AG09319 (cell line): ENCODE measurements around the gene MAGEL2.

ENCODE experiments used
- DNase-seq: peaks from one replicate; pipeline ENCODE4 v3.0.0-alpha.2; 2010; ENCODE audit warnings: low read depth; ENCODE audit errors: extremely low read depth
- CTCF ChIP-seq: IDR thresholded peaks from 2 replicates; pipeline ENCODE4 v1.5.1; 2011; ENCODE audit warnings: low read depth, mild to moderate bottlenecking, inconsistent platforms, low read length, moderate library complexity

Gene MAGEL2

GRCh38 chr15:23671481-23671880 is 23.8 kb upstream of the MAGEL2 start:
- no peak for TF ChIP-seq CTCF
- no peak for DNase-seq

- no peak for TF ChIP-seq CTCF
- DNase-seq = no peak
Observed at GRCh38 chr15:23670970-23671369, 23.3 kb upstream of the MAGEL2 start.

GRCh38 chr15:23663232-23663631 is 15.6 kb upstream of the MAGEL2 start:
- DNase-seq = no peak
- TF ChIP-seq CTCF = no peak; the same call in 1 of the 2 replicates

GRCh38 chr15:23648920-23649515 is 1.4 kb upstream of the MAGEL2 start:
- no peak for DNase-seq
- TF ChIP-seq CTCF = peak; percentile 43

- DNase-seq = no peak
- TF ChIP-seq CTCF = no peak
Observed at GRCh38 chr15:23647001-23647295, 719 bp downstream of the MAGEL2 start.

- TF ChIP-seq CTCF = no peak
Observed at GRCh38 chr15:23646165-23647000, 1.3 kb downstream of the MAGEL2 start.

GRCh38 chr15:23645371-23646164 is 2.1 kb downstream of the MAGEL2 start:
- TF ChIP-seq CTCF = no peak
- DNase-seq = no peak

More at GRCh38 chr15:23646165-23647000, 1.3 kb downstream of the MAGEL2 start:
- DNase-seq = no peak
